Measurements from ENCODE around the gene FAM124B.

The FAM124B gene

DNA sequence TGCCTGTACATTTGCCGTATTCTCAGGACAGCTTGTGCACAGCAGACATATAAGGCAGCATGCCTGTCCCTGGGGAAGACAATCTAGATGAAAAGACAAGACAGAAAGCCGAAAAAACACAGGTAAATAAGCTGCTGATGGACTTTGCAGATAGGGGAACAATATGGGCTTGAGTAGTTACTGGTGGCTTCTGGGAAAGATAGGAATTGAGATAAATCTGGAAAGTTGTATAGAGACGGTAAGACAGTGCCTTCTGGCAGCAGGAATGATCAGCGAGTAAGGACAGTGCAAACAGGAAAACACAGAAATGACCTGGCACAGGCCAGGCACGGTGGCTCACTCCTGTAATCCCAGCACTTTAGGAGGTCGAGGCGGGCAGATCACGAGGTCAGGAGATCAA is 70.2 kb downstream of the FAM124B start:
- no peak for DNase-seq

DNA sequence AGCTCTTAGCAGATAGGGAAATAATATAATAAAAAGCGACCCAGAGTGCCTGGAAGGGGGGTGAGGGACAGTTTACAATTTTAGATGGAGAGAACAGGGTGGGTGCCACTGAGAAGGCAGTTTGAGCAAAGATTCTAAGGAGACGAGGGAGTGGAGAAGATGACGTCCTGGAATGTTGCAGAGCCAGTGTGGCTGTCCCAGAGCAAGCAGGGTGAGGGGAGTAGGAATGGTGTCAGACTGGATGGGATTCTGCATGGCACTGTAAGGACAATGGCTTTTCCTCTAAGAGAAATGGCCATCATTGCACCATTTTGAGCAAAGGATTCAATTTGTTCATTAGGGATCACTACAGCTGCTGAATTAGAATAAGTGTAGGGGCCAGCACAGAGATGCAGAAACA is 73.1 kb downstream of the FAM124B start:
- DNase-seq = no peak
